ENCODE data around the gene PLXNB2.

PLXNB2 gene

DNA sequence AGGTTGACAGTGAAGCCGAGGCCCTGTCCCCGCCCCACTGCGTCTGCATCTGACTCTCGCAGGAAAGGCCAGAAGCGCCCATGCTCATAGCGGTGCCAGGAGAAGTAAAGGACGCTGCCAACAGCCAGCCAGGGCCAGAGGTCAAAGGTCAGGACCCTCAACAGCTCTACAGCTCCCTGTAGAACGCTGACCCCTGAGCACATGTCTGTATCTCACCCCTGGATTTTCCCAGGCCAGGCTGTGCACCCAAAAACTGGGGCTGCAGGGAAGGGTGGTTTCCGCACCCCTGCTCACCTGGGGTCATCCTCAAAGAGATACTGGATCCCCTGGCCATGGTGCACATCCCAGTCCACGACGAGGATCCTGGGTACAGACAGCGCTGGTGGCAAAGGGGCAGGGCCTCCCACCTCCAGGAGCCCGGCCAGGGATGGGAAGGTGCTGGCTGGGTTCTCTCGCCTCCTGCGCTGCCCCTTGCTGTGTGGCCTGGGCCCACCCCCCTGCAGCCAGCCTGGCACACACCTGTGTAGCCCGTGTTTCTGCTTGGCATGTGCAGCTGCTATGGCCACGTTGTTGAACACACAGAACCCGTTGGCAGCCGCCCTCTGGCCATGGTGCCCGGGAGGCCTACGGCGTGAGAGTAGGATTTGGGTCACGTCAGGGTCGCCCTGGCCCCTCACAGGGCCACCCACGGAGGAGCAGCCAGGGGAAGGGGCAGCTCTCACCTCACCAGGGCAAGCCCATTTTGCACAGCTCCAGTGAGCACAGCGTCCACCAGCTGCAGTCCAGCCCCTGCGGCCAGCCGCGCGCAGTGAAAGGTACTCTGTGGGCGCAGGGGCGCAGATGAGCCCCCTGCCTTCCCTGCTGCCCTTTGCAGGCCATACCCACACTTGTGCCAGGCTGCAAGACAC, 57.9 kb downstream of the PLXNB2 start:
- Histone ChIP-seq H4K20me1 (ENCODE audit: control insufficient read depth, insufficient read depth, low read depth, low read length) (peaks cover 3% of the 10 kb centered on the region; the same call in 1 of the 2 replicates), H3F3A (ENCODE audit: control insufficient read depth, insufficient read depth) (peaks cover 7% of the 10 kb centered on the region), H3K4me2 (ENCODE audit: low read length) (peak overlapping the region; percentile 96), H3K4me3 (ENCODE audit: low read length) (peak overlapping the region; percentile 96), H3K36me3 (ENCODE audit: control insufficient read depth, low read length) (peaks cover 40% of the 10 kb centered on the region), H3K27ac (ENCODE audit: low read depth, low read length) (no peak overlapping the region), H3K9me3 (ENCODE audit: control insufficient read depth, insufficient read depth, low read length) (no peaks in the 10 kb centered on the region), H3K79me2 (ENCODE audit: control insufficient read depth, low read length) (peaks cover 34% of the 10 kb centered on the region), H3K27me3 (ENCODE audit: control insufficient read depth, low read length) (no peaks in the 10 kb centered on the region), H3K9me2 (replicated peaks; ENCODE audit: control insufficient read depth, low read length) (no peaks in the 10 kb centered on the region), H3K4me1 (ENCODE audit: control insufficient read depth, low read length) (peaks cover 41% of the 10 kb centered on the region)
- TF ChIP-seq, protein P1, sequence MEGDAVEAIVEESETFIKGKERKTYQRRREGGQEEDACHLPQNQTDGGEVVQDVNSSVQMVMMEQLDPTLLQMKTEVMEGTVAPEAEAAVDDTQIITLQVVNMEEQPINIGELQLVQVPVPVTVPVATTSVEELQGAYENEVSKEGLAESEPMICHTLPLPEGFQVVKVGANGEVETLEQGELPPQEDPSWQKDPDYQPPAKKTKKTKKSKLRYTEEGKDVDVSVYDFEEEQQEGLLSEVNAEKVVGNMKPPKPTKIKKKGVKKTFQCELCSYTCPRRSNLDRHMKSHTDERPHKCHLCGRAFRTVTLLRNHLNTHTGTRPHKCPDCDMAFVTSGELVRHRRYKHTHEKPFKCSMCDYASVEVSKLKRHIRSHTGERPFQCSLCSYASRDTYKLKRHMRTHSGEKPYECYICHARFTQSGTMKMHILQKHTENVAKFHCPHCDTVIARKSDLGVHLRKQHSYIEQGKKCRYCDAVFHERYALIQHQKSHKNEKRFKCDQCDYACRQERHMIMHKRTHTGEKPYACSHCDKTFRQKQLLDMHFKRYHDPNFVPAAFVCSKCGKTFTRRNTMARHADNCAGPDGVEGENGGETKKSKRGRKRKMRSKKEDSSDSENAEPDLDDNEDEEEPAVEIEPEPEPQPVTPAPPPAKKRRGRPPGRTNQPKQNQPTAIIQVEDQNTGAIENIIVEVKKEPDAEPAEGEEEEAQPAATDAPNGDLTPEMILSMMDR (IDR thresholded peaks at IDR 0.05; ENCODE audit: low read depth, low read length, poor library complexity, severe bottlenecking), result no peak
- TF ChIP-seq EZH2phosphoT487 (IDR thresholded peaks at IDR 0.05; ENCODE audit: borderline replicate concordance, low read length), result no peak

DNA sequence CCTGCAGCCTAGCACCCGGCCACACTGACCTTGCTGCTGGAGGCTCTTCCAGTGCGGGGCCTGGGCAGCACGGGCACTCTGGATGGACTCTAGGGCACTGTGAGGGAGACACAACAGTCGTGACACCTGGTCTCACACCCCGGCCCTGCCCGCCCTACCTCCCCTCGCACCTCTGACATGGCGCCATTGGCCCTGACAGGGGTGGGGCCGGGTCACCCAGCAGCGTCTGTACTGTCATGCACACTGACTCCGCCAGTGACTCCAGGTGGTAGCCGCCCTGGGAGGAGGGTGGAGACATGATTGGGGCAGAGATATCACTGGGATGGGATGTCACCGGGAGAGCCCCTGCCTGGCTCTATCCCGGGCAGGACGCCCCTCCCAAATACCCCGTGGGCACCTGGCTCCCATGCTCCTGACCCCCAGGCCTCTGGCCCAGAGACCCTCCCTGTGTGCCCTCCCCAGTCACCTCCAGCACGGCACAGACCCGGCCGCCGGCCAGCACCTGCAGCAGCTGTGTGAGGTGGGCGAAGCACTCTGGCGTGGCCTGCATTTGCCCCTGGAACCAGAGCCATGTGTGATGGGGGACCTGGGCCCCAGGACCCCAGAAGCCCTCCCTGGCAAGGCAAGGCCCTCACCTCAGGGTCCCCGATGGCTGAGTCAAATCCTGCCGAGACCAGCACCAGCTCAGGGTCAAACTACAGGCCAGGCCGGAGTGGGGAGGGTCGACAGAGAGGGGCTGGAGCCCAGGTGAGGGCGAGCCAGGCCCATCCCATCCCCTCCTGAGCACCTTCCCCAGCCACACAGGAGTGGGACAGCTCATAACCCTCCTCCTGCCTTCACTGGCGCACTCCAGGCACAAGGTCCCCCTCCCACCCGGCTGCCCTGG, 59.0 kb downstream of the PLXNB2 start:
- H3K4me1 ChIP-seq (ENCODE audit: control insufficient read depth, low read length), result peaks cover 41% of the 10 kb centered on the region
- TF ChIP-seq, protein P1 (IDR thresholded peaks at IDR 0.05; ENCODE audit: low read depth, low read length, poor library complexity, severe bottlenecking), result no peak
- no peak for TF ChIP-seq EZH2phosphoT487 (IDR thresholded peaks at IDR 0.05; ENCODE audit: borderline replicate concordance, low read length)
- no peak overlapping the region for H3K4me3 ChIP-seq (ENCODE audit: low read length)
- peaks cover 7% of the 10 kb centered on the region for H3F3A ChIP-seq (ENCODE audit: control insufficient read depth, insufficient read depth)
- no peak overlapping the region for H3K27ac ChIP-seq (ENCODE audit: low read depth, low read length)
- H3K4me2 ChIP-seq (ENCODE audit: low read length), result peak overlapping the region; percentile 12; the same call in 1 of the 2 replicates
- no peaks in the 10 kb centered on the region for H3K9me2 ChIP-seq (replicated peaks; ENCODE audit: control insufficient read depth, low read length)
- peaks cover 39% of the 10 kb centered on the region for H3K36me3 ChIP-seq (ENCODE audit: control insufficient read depth, low read length)
- no peaks in the 10 kb centered on the region for H3K9me3 ChIP-seq (ENCODE audit: control insufficient read depth, insufficient read depth, low read length)
- peaks cover 46% of the 10 kb centered on the region for H3K79me2 ChIP-seq (ENCODE audit: control insufficient read depth, low read length)
- peaks cover 3% of the 10 kb centered on the region; the same call in 1 of the 2 replicates for H4K20me1 ChIP-seq (ENCODE audit: control insufficient read depth, insufficient read depth, low read depth, low read length)
- H3K27me3 ChIP-seq (ENCODE audit: control insufficient read depth, low read length), result no peaks in the 10 kb centered on the region

DNA sequence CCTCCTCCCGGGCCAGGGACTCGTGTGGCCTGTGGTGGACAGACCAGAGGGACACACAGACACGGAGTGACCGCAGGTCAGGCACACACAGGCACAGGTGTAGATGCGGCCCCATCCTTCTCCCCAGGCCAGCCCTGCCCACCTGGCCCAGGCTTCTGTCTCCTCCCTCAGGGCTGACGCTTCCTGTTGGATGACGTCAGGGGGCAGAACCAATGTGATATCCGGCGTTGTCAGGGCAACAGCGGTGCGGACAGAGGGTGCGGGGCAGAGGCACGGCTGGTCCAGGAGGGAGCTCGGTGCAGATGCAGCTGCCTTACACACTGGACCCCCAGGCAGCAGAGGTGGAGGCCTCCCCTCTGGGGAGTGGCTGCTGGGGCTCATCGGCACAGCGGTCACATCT, 59.7 kb downstream of the PLXNB2 start:
- H3K4me2 ChIP-seq (ENCODE audit: low read length), result peak overlapping the region; percentile 12; the same call in 1 of the 2 replicates
- TF ChIP-seq, protein P1 (IDR thresholded peaks at IDR 0.05; ENCODE audit: low read depth, low read length, poor library complexity, severe bottlenecking), result no peak
- no peak for TF ChIP-seq EZH2phosphoT487 (IDR thresholded peaks at IDR 0.05; ENCODE audit: borderline replicate concordance, low read length)
- H4K20me1 ChIP-seq (ENCODE audit: control insufficient read depth, insufficient read depth, low read depth, low read length), result peaks cover 3% of the 10 kb centered on the region; the same call in 1 of the 2 replicates
- H3K36me3 ChIP-seq (ENCODE audit: control insufficient read depth, low read length), result peaks cover 35% of the 10 kb centered on the region
- H3K27me3 ChIP-seq (ENCODE audit: control insufficient read depth, low read length), result no peaks in the 10 kb centered on the region
- H3K79me2 ChIP-seq (ENCODE audit: control insufficient read depth, low read length), result peaks cover 53% of the 10 kb centered on the region
- H3K9me3 ChIP-seq (ENCODE audit: control insufficient read depth, insufficient read depth, low read length), result no peaks in the 10 kb centered on the region
- no peaks in the 10 kb centered on the region for H3K9me2 ChIP-seq (replicated peaks; ENCODE audit: control insufficient read depth, low read length)
- peaks cover 41% of the 10 kb centered on the region for H3K4me1 ChIP-seq (ENCODE audit: control insufficient read depth, low read length)
- H3K4me3 ChIP-seq (ENCODE audit: low read length), result no peak overlapping the region
- peaks cover 6% of the 10 kb centered on the region; the same call in 1 of the 2 replicates for H3F3A ChIP-seq (ENCODE audit: control insufficient read depth, insufficient read depth)
- H3K27ac ChIP-seq (ENCODE audit: low read depth, low read length), result no peak overlapping the region
